ENCODE measurements around the gene ME2.
A peak's percentile ranks its signal among the peaks of the same experiment; 100 is the strongest.

DNA sequence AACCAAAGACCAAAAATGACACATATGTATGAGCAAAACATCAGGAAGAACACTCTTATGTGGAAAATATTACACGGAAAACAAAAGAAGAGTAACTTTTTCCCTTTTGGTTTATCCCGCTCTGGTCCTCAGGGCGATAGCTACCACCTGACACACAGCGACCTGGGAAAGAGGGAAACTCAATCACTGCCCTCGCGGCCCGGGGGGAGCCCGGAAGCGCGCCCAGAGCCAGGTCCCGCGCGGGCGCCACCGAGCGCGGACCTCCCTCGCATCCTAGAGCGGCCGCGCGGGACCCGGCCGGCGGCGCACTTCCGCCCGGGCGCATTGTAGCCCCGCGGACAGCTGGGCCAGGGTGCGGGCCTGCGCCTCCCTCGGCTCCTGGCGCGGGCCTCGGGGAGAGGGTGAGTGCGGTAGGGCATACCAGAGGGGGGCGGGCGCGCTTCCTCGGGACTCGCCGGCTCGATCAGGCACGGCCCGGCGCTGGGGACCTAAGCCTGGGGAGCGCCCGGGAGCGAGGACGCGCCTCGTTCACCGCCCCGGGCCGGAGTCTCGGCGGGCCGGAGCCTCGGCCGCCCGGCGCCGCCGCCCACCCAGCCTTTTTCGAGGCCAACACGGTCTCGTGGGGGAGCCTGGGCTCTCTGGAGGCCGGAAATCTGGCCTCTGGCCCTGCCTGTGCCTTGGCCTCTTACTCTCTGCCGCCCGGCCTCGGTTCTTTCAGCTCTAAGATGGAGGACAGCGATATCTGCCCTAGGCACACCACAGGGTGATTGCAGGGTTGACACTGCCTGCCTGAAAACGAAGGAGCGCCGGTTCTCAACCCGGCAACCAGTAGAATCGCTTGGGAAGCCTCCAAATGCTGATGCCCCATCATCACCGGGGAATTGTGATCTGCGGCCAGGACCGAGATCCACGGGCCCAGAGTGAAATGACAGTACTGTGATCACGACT lies 89.1 kb downstream of the ME2 start, which contains the start of gene ELAC1:
- peak; percentile 89 to 96 (median 91) for TF ChIP-seq POLR2A (IDR thresholded peaks at IDR 0.05)
- peak in 1 of 7 experiments; percentile 27 for TF ChIP-seq CTCF (IDR thresholded peaks at IDR 0.05)

Measured in body of pancreas (tissue), 4 donors.